ENCODE results near the gene UBAC2. TPM values are rescaled to one million over a fixed set of nuclear protein-coding genes. Genes with fewer than 3 reads are reported as not detected.

The UBAC2 gene
- total and polyA plus RNA-seq, 7 donors = 31.8 to 73.9 (median 47.6) TPM

GRCh38 chr13:99261059-99261458 lies 60.4 kb downstream of the UBAC2 start:
- WGBS, 2 donors = 91 to 96% methylated on average over 1 of the region's 1 CpG
- no peak for DNase-seq
- intact Hi-C loops (cut with DNase I) = no loop called here
- TF ChIP-seq POLR2A (IDR thresholded peaks at IDR 0.05) (no peak), EP300 (IDR thresholded peaks at IDR 0.05) (no peak), CTCF (IDR thresholded peaks at IDR 0.05) (no peak), POLR2AphosphoS5 (IDR thresholded peaks at IDR 0.05) (no peak)
- Histone ChIP-seq H3K4me3 (no peak overlapping the region), H3K4me1 (peaks cover 0 to 24% (median 11%) of the 10 kb centered on the region in 4 donors), H3K36me3 (no peaks in the 10 kb centered on the region), H3K9me3 (no peaks in the 10 kb centered on the region), H3K27me3 (no peaks in the 10 kb centered on the region), H3K27ac (no peak overlapping the region)

GRCh38 chr13:99263126-99263785 lies 62.6 kb downstream of the UBAC2 start:
- peaks cover 0 to 3% (median 0%) of the 10 kb centered on the region in 4 donors for H3K36me3 ChIP-seq
- H3K27me3 ChIP-seq = no peaks in the 10 kb centered on the region
- H3K27ac ChIP-seq = no peak overlapping the region
- H3K9me3 ChIP-seq = no peaks in the 10 kb centered on the region
- no peak for TF ChIP-seq POLR2AphosphoS5 (IDR thresholded peaks at IDR 0.05)
- no peak for TF ChIP-seq CTCF (IDR thresholded peaks at IDR 0.05)
- TF ChIP-seq POLR2A (IDR thresholded peaks at IDR 0.05) = no peak
- TF ChIP-seq EP300 (IDR thresholded peaks at IDR 0.05) = no peak
- 89 to 91% methylated on average over 7 of the region's 7 CpGs for WGBS, 2 donors
- intact Hi-C loops (cut with DNase I) = no loop called here
- H3K4me1 ChIP-seq = peaks cover 0 to 14% (median 6%) of the 10 kb centered on the region in 4 donors
- no peak for DNase-seq
- no peak overlapping the region for H3K4me3 ChIP-seq

- Histone ChIP-seq H3K4me1 (peaks cover 0 to 14% (median 6%) of the 10 kb centered on the region in 4 donors), H3K27ac (no peak overlapping the region), H3K4me3 (no peak overlapping the region), H3K9me3 (no peaks in the 10 kb centered on the region), H3K27me3 (no peaks in the 10 kb centered on the region), H3K36me3 (peaks cover 0 to 3% (median 0%) of the 10 kb centered on the region in 4 donors)
- no peak for DNase-seq
- no peak for TF ChIP-seq POLR2A (IDR thresholded peaks at IDR 0.05)
- no peak for TF ChIP-seq POLR2AphosphoS5 (IDR thresholded peaks at IDR 0.05)
- no peak for TF ChIP-seq CTCF (IDR thresholded peaks at IDR 0.05)
- no peak for TF ChIP-seq EP300 (IDR thresholded peaks at IDR 0.05)
- intact Hi-C loops (cut with DNase I) = loop anchor here (2.0 kb wide), 1 partner anchor 87 kb away; no protein-coding TSS in a partner anchor
- 19 to 76% methylated on average over 1 of the region's 1 CpG for WGBS, 2 donors
These were observed 63.4 kb downstream of the UBAC2 start for GRCh38 chr13:99264051-99264450.

- DNase-seq = no peak
- 74 to 78% methylated on average over 8 of the region's 8 CpGs for WGBS, 2 donors
- intact Hi-C loops (cut with DNase I) = loop anchor here (2.0 kb wide), 1 partner anchor 88 kb away; no protein-coding TSS in a partner anchor
- H3K27ac ChIP-seq = no peak overlapping the region
- no peak for TF ChIP-seq POLR2AphosphoS5 (IDR thresholded peaks at IDR 0.05)
- TF ChIP-seq CTCF (IDR thresholded peaks at IDR 0.05) = no peak
- TF ChIP-seq EP300 (IDR thresholded peaks at IDR 0.05) = no peak
- no peak for TF ChIP-seq POLR2A (IDR thresholded peaks at IDR 0.05)
- H3K4me3 ChIP-seq = no peak overlapping the region
- H3K27me3 ChIP-seq = no peaks in the 10 kb centered on the region
- peaks cover 0 to 14% (median 6%) of the 10 kb centered on the region in 4 donors for H3K4me1 ChIP-seq
- peaks cover 0 to 3% (median 0%) of the 10 kb centered on the region in 4 donors for H3K36me3 ChIP-seq
- H3K9me3 ChIP-seq = no peaks in the 10 kb centered on the region
These were observed 64.6 kb downstream of the UBAC2 start for GRCh38 chr13:99265162-99265800.

Measured in sigmoid colon (tissue), 7 donors.